ENCODE data around the gene PTH2. TPM values are rescaled to one million over a fixed set of nuclear protein-coding genes. Genes with fewer than 3 reads are reported as not detected.

PTH2 gene
- total RNA-seq, 1 experiment from 2014 or later: not detected

DNA sequence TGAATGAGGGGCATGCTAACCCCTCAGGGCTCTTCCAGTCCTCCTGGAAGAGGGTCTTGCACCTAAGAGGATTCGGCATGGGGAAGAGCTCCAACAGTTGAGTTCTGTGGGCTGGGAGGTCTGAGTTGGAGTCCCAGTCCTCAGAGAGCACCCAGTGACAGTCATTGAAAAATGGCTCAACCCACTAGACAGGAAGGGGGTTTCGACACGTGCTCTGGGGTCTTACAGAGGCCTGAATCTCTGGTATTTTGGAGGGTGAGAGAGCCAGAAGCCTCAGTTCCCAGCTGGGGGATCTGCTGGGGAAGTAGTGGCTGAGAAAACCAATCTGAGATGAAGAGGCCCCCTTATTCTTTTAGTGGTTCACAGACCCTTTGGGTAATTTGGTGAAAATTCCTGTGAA lies 9.0 kb downstream of the PTH2 start:
- Histone ChIP-seq H3K27me3 (ENCODE audit: insufficient read depth, low read depth) (peaks cover 50% of the 10 kb centered on the region), H2AFZ (no peak overlapping the region), H3K27ac (no peak overlapping the region), H3K9me3 (ENCODE audit: insufficient read depth, low read depth) (no peaks in the 10 kb centered on the region), H3K79me2 (ENCODE audit: low read depth) (no peaks in the 10 kb centered on the region), H3K36me3 (ENCODE audit: low read depth) (no peaks in the 10 kb centered on the region), H4K20me1 (ENCODE audit: insufficient read depth) (no peaks in the 10 kb centered on the region), H3F3A (ENCODE audit: insufficient read depth, low read depth) (no peaks in the 10 kb centered on the region), H3K4me1 (replicated peaks; ENCODE audit: insufficient read depth) (no peaks in the 10 kb centered on the region), H3K9me2 (ENCODE audit: insufficient read depth) (no peaks in the 10 kb centered on the region), H3K4me2 (no peak overlapping the region), H3K4me3 (no peak overlapping the region)
- BruUV-seq (replicated peaks): no TSS peak
- intact Hi-C loops (cut with micrococcal nuclease; ENCODE audit: unreplicated experiment): no loop called here
- TF ChIP-seq, protein P1, sequence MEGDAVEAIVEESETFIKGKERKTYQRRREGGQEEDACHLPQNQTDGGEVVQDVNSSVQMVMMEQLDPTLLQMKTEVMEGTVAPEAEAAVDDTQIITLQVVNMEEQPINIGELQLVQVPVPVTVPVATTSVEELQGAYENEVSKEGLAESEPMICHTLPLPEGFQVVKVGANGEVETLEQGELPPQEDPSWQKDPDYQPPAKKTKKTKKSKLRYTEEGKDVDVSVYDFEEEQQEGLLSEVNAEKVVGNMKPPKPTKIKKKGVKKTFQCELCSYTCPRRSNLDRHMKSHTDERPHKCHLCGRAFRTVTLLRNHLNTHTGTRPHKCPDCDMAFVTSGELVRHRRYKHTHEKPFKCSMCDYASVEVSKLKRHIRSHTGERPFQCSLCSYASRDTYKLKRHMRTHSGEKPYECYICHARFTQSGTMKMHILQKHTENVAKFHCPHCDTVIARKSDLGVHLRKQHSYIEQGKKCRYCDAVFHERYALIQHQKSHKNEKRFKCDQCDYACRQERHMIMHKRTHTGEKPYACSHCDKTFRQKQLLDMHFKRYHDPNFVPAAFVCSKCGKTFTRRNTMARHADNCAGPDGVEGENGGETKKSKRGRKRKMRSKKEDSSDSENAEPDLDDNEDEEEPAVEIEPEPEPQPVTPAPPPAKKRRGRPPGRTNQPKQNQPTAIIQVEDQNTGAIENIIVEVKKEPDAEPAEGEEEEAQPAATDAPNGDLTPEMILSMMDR (conservative IDR thresholded peaks at IDR 0.05): no peak
- TF ChIP-seq EZH2 (IDR thresholded peaks at IDR 0.05; ENCODE audit: low read depth): no peak
- ChIA-PET POLR2A (ENCODE audit: unreplicated experiment) (no interaction called here), CTCF (no interaction called here)
- no peak for DNase-seq

DNA sequence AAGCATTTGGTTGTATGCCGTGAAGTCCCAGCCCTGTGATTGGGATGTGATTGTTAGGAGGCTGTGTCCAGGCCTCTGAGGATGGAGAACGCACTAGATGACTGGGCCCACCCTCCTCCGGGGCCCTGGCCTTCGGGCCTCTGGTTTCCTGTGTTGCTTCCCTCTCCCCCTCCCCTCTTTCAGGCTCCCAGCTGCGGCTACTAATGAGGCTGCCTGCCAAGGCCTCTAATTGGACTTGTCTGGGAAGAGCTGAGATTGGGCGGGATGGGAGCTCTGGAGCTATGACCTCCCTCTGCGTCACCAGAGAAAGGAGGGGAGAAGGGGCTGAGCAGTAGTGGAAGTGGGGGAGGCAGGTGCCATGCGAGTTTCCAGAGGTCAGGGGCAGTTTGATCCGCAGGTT lies 9.9 kb downstream of the PTH2 start:
- no peaks in the 10 kb centered on the region for H3F3A ChIP-seq (ENCODE audit: insufficient read depth, low read depth)
- H3K27me3 ChIP-seq (ENCODE audit: insufficient read depth, low read depth): peaks cover 40% of the 10 kb centered on the region
- no peak overlapping the region for H3K27ac ChIP-seq
- H3K9me3 ChIP-seq (ENCODE audit: insufficient read depth, low read depth): no peaks in the 10 kb centered on the region
- no TSS peak for BruUV-seq (replicated peaks)
- no peaks in the 10 kb centered on the region for H4K20me1 ChIP-seq (ENCODE audit: insufficient read depth)
- H3K9me2 ChIP-seq (ENCODE audit: insufficient read depth): no peaks in the 10 kb centered on the region
- no peak overlapping the region for H3K4me2 ChIP-seq
- H2AFZ ChIP-seq: no peak overlapping the region
- TF ChIP-seq, protein P1 (conservative IDR thresholded peaks at IDR 0.05): no peak
- no peak for TF ChIP-seq EZH2 (IDR thresholded peaks at IDR 0.05; ENCODE audit: low read depth)
- no peaks in the 10 kb centered on the region for H3K36me3 ChIP-seq (ENCODE audit: low read depth)
- DNase-seq: no peak
- CTCF ChIA-PET: interaction anchor here (0.7 kb wide), 1 partner anchor 32 kb away, joined by 5 read pairs; no protein-coding TSS in a partner anchor
- H3K4me3 ChIP-seq: no peak overlapping the region
- no peaks in the 10 kb centered on the region for H3K79me2 ChIP-seq (ENCODE audit: low read depth)
- intact Hi-C loops (cut with micrococcal nuclease; ENCODE audit: unreplicated experiment): no loop called here
- POLR2A ChIA-PET (ENCODE audit: unreplicated experiment): no interaction called here
- no peaks in the 10 kb centered on the region for H3K4me1 ChIP-seq (replicated peaks; ENCODE audit: insufficient read depth)

DNA sequence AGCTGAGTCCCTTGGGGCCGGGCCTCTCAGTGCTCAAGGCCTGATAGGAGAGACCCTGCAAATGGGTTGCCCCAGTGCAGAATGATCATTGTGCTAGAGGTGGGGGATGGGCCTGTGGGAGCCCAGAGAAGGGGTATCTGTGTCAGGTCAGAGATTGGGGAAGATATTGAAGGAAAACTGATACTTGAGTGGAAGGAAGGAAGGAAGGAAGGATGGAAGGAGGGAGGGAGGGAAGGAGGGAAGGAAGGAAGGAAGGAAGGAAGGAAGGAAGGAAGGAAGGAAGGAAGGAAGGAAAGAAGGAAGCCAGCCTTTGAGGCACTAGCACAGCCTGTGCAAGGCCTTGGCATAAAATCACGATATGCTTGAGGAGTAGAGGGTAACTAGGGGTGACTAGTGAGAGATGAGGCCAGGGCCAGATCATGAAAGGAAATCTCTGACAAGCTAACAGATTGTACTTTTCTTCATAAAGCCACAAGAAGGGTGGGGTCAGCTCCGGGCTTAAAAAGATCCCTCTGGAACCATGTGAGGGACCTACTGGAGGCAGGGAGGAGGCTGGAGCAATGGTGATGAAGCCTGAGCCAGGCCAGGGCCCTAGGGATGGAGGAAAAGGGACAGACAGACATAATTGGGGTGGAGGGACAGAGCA lies 11.4 kb downstream of the PTH2 start:
- no peak overlapping the region for H3K4me3 ChIP-seq
- BruUV-seq (replicated peaks): no TSS peak
- H3K4me1 ChIP-seq (replicated peaks; ENCODE audit: insufficient read depth): no peaks in the 10 kb centered on the region
- ChIA-PET POLR2A (ENCODE audit: unreplicated experiment) (no interaction called here), CTCF (interaction anchor here (0.6 kb wide), 1 partner anchor 284 kb away, joined by 5 read pairs; no protein-coding TSS in a partner anchor)
- TF ChIP-seq, protein P1 (conservative IDR thresholded peaks at IDR 0.05): no peak
- no peak for TF ChIP-seq EZH2 (IDR thresholded peaks at IDR 0.05; ENCODE audit: low read depth)
- no peaks in the 10 kb centered on the region for H4K20me1 ChIP-seq (ENCODE audit: insufficient read depth)
- DNase-seq: no peak
- H3K4me2 ChIP-seq: no peak overlapping the region
- H3F3A ChIP-seq (ENCODE audit: insufficient read depth, low read depth): no peaks in the 10 kb centered on the region
- H3K27me3 ChIP-seq (ENCODE audit: insufficient read depth, low read depth): peaks cover 25% of the 10 kb centered on the region
- H3K9me2 ChIP-seq (ENCODE audit: insufficient read depth): no peaks in the 10 kb centered on the region
- H3K27ac ChIP-seq: no peak overlapping the region
- H3K36me3 ChIP-seq (ENCODE audit: low read depth): no peaks in the 10 kb centered on the region
- H3K9me3 ChIP-seq (ENCODE audit: insufficient read depth, low read depth): no peaks in the 10 kb centered on the region
- H2AFZ ChIP-seq: no peak overlapping the region
- intact Hi-C loops (cut with micrococcal nuclease; ENCODE audit: unreplicated experiment): no loop called here
- no peaks in the 10 kb centered on the region for H3K79me2 ChIP-seq (ENCODE audit: low read depth)
